NCI-H2029 (cell line): ENCODE measurements around the gene MUC5B.
"Not testable (repeated sequence)": the region's sequence is repeated elsewhere in the genome, so short reads cannot be mapped to it uniquely, and the experiment has no call there.

ENCODE experiments used
- DNase-seq: peaks from one replicate; lab custom pipeline; 2025; lab: John Stamatoyannopoulos, UW

Gene MUC5B

GRCh38 chr11:1222491-1223345, at the start of gene MUC5B:
MUC5B (plus strand) TSS chr11:1223066; CDS start chr11:1223124, 58 bp downstream.
- DNase-seq = no peak

DNA sequence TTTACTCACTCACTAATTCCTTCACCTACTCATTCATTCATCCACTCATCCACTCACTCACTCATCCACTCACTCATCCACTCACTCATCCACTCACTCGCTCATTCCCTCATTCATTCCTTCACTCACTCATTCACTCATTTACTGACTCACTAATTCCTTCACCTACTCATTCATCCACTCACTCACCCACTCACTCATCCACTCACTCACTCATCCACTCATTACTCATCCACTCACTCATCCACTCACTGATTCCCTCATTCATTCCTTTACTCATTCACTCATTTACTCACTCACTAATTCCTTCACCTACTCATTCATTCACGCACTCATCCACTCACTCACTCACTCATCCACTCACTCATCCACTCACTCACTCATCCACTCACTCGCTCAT, 49.5 kb upstream of the MUC5B start:
- DNase-seq = not testable (repeated sequence)

DNA sequence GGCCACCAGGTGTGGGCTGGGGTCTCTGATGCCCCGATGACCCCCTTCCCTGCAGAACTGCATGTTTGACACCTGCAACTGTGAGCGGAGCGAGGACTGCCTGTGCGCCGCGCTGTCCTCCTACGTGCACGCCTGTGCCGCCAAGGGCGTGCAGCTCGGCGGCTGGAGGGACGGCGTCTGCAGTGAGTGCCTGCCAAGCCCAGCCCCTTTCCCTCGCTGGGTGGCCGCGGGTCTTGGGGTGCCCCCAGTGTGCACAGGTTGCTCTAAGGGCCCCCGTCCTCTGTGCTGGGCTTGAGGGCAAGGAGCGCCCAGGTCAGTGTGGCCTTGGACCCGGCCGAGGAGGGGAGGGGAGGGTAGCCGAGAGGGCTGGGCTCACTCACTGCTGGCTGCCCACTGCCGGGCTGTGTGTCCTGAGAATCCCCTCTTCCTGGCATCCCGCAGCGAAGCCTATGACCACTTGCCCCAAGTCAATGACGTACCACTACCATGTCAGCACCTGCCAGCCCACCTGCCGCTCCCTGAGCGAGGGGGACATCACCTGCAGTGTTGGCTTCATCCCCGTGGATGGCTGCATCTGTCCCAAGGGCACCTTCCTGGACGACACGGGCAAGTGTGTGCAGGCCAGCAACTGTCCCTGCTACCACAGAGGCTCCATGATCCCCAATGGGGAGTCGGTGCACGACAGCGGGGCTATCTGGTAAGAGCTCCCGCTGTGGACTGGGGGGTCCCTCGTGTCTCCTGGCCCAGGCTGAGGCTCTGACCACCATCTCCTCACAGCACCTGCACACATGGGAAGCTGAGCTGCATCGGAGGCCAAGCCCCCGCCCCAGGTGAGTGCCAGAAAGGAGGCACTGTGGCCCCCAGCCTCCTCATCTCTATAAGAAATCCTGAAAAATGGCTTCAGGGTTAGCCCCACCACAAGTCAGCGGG, 48.2 kb upstream of the MUC5B start:
- DNase-seq = no peak

GRCh38 chr11:1175461-1176223, 47.2 kb upstream of the MUC5B start:
- no peak for DNase-seq

GRCh38 chr11:1176224-1177019, 46.4 kb upstream of the MUC5B start:
- no peak for DNase-seq

- no peak for DNase-seq
These were observed 45.7 kb upstream of the MUC5B start for GRCh38 chr11:1177020-1177770.

DNA sequence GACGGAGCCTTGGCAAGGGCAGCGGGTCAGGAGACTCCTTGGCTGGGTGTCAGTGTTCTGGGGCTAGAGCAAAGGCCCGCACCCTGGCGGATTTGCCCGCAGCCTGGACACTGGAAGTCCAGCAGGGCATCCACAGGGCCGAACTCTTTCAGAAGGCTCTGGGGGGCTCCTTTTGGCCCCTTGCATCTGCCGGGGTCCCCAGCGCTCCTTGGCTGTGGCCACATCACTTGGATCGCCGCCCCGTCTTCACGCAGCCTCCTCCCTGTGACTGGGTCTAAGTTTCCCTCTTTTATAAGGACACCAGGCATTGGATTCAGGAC, 45.1 kb upstream of the MUC5B start:
- no peak for DNase-seq

DNA sequence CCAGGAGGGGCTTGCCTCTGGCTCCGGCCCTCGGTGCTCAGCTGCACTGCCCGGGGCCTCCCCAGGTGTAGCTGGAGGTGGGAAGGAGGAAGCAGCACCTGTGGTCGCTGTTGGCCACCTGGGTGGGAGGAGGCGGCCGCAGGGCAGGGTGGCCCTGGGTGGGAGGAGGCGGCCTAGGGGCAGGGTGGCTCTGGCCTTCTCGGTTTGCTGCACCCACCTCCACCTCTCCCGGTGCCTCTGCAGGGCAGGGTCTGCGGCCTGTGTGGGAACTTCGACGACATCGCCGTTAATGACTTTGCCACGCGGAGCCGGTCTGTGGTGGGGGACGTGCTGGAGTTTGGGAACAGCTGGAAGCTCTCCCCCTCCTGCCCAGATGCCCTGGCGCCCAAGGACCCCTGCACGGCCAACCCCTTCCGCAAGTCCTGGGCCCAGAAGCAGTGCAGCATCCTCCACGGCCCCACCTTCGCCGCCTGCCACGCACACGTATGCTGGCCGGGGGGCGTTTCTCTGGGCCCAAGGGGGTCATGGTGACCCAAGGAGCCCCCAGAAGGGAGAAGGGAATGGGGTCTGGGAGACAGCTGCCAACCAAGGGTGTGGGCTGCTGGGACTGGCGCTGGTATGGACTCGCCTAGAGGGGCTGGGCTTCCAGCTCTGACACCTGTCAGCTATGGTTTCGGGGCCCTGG, 44.5 kb upstream of the MUC5B start:
- DNase-seq = no peak

DNA sequence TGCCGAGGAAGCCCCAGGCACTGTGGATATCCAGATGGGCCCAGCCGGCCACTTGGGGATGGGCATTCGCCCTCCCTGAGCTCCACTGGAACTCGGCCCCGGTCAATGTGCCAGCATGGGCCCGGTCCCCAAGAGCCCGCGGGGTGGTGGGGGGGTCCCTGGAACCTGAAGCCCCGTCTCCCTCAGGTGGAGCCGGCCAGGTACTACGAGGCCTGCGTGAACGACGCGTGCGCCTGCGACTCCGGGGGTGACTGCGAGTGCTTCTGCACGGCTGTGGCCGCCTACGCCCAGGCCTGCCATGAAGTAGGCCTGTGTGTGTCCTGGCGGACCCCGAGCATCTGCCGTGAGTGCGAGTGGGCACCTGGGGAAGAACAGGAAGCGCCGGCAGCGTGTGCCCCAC, 44.0 kb upstream of the MUC5B start:
- no peak for DNase-seq

- DNase-seq = no peak
These were observed 43.2 kb upstream of the MUC5B start for GRCh38 chr11:1179641-1180040.

DNA sequence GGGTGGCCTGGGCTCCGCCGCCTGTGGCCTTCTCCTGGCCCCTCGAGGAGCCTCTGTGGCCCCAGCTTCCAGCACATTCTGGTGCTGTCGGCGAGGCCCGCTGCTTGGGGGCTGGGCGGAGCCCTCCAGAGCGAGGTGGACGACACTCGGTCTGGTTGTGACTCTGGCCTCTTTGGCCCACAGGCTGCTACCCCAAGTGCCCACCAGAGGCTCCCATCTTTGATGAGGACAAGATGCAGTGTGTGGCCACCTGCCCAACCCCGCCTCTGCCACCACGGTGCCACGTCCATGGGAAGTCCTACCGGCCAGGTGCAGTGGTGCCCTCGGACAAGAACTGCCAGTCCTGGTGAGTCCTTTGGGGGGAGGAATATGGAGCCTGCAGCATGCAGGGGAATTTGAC, 42.7 kb upstream of the MUC5B start:
- no peak for DNase-seq

GRCh38 chr11:1180947-1181391, 41.9 kb upstream of the MUC5B start:
- no peak for DNase-seq

DNA sequence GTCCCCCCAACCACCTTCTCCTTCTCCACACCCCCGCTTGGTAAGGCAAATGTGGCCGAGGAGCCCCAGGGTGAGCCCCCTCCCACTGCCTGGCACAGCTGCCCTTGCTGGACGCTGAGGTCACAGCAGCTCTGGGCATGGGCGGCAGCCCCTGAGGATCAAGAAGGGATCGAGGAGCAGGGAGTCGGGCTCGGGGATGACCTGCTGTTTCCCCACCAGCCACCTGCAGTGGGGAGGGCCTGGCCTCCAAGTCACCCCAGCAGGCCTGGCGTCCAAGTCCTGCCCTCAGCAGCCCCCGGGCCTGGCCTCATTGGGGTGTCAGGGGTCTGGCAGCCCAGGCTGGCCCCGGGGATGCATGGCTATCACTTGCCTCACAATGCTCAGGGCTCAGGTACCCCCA, 41.4 kb upstream of the MUC5B start:
- DNase-seq = no peak

DNA sequence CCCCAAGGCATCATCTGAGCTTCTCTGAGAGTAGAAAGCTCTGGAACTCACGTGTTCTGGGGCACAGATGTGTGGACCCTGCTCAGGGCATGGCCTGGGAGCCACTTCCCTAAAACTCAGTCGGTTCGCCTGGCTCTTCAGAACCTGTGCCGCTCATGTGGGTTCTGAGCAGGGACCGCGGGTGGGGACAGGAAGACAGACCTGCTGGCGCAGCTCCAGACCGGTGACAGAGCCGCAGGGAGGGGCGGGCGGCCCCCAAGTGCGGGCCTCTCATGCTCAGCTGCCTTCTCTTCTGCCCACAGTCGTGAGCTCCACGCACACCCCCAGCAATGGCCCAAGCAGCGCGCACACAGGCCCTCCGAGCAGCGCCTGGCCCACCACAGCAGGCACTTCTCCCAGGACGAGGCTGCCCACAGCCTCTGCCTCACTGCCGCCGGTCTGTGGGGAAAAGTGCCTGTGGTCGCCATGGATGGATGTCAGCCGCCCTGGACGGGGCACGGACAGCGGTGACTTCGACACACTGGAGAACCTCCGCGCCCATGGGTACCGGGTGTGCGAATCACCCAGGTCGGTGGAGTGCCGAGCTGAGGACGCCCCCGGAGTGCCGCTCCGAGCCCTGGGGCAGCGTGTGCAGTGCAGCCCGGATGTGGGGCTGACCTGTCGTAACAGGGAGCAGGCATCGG, 40.9 kb upstream of the MUC5B start:
- DNase-seq = no peak

DNA sequence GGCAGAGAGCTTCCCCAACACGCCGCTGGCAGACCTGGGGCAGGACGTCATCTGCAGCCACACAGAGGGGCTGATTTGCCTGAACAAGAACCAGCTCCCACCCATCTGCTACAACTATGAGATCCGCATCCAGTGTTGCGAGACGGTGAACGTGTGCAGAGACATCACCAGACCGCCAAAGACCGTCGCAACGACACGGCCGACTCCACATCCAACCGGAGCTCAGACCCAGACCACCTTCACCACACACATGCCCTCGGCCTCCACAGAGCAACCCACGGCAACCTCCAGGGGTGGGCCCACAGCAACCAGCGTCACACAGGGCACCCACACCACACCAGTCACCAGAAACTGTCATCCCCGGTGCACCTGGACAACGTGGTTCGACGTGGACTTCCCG, 38.7 kb upstream of the MUC5B start:
- not testable (repeated sequence) for DNase-seq

GRCh38 chr11:1188451-1189130, 34.3 kb upstream of the MUC5B start:
- DNase-seq = not testable (repeated sequence)

DNA sequence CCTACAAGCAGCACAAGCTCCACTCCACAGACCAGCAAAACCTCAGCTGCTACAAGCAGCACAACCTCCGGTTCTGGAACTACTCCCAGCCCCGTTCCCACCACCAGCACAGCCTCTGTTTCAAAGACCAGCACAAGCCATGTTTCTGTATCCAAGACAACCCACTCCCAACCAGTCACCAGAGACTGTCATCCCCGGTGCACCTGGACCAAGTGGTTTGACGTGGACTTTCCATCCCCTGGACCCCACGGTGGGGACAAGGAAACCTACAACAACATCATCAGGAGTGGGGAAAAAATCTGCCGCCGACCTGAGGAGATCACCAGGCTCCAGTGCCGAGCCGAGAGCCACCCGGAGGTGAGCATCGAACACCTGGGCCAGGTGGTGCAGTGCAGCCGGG, 33.0 kb upstream of the MUC5B start:
- DNase-seq = not testable (repeated sequence)

DNA sequence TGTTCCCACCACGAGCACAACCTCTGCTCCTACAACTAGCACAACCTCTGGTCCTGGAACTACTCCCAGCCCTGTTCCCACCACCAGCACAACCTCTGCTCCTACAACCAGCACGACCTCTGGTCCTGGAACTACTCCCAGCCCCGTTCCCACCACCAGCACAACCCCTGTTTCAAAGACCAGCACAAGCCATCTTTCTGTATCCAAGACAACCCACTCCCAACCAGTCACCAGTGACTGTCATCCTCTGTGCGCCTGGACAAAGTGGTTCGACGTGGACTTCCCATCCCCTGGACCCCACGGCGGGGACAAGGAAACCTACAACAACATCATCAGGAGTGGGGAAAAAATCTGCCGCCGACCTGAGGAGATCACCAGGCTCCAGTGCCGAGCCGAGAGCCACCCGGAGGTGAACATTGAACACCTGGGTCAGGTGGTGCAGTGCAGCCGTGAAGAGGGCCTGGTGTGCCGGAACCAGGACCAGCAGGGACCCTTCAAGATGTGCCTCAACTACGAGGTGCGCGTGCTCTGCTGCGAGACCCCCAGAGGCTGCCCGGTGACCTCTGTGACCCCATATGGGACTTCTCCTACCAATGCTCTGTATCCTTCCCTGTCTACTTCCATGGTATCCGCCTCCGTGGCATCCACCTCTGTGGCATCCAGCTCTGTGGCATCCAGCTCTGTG, 30.9 kb upstream of the MUC5B start:
- DNase-seq = not testable (repeated sequence)
